ENCODE results near the gene NIPA2.

The NIPA2 gene

GRCh38 chr15:22811640-22812039 is 26.8 kb upstream of the NIPA2 start:
- H3K4me1 Mint-ChIP-seq (ENCODE audit: low read depth), result peaks cover 21% of the 10 kb centered on the region
- H3K27me3 Mint-ChIP-seq, result no peaks in the 10 kb centered on the region
- no peaks in the 10 kb centered on the region for H3K9me3 Mint-ChIP-seq
- H3K4me3 Mint-ChIP-seq, result no peak overlapping the region
- no peak overlapping the region for H3K27ac Mint-ChIP-seq
- peaks cover 23% of the 10 kb centered on the region for H3K36me3 Mint-ChIP-seq (ENCODE audit: low read depth)

- H3K27me3 Mint-ChIP-seq, result no peaks in the 10 kb centered on the region
- no peak overlapping the region for H3K27ac Mint-ChIP-seq
- H3K4me1 Mint-ChIP-seq (ENCODE audit: low read depth), result peaks cover 18% of the 10 kb centered on the region
- no peaks in the 10 kb centered on the region for H3K9me3 Mint-ChIP-seq
- H3K4me3 Mint-ChIP-seq, result no peak overlapping the region
- H3K36me3 Mint-ChIP-seq (ENCODE audit: low read depth), result peaks cover 30% of the 10 kb centered on the region
Measured at GRCh38 chr15:22813844-22814243, 24.6 kb upstream of the NIPA2 start.

- no peaks in the 10 kb centered on the region for H3K4me1 Mint-ChIP-seq (ENCODE audit: low read depth)
- no peaks in the 10 kb centered on the region for H3K27me3 Mint-ChIP-seq
- H3K36me3 Mint-ChIP-seq (ENCODE audit: low read depth), result peaks cover 32% of the 10 kb centered on the region
- H3K27ac Mint-ChIP-seq, result no peak overlapping the region
- H3K9me3 Mint-ChIP-seq, result no peaks in the 10 kb centered on the region
- H3K4me3 Mint-ChIP-seq, result no peak overlapping the region
Measured at GRCh38 chr15:22815766-22816165, 22.7 kb upstream of the NIPA2 start.

GRCh38 chr15:22819651-22820050 is 18.8 kb upstream of the NIPA2 start:
- Mint-ChIP-seq H3K36me3 (ENCODE audit: low read depth) (peaks cover 44% of the 10 kb centered on the region), H3K27me3 (no peaks in the 10 kb centered on the region), H3K4me3 (no peak overlapping the region), H3K4me1 (ENCODE audit: low read depth) (no peaks in the 10 kb centered on the region), H3K9me3 (no peaks in the 10 kb centered on the region), H3K27ac (no peak overlapping the region)

- no peaks in the 10 kb centered on the region for H3K27me3 Mint-ChIP-seq
- H3K9me3 Mint-ChIP-seq, result no peaks in the 10 kb centered on the region
- H3K36me3 Mint-ChIP-seq (ENCODE audit: low read depth), result peaks cover 55% of the 10 kb centered on the region
- H3K4me1 Mint-ChIP-seq (ENCODE audit: low read depth), result no peaks in the 10 kb centered on the region
- no peak overlapping the region for H3K4me3 Mint-ChIP-seq
- H3K27ac Mint-ChIP-seq, result no peak overlapping the region
Measured at GRCh38 chr15:22823495-22824128, 14.9 kb upstream of the NIPA2 start.

- H3K27ac Mint-ChIP-seq, result no peak overlapping the region
- no peak overlapping the region for H3K4me3 Mint-ChIP-seq
- H3K27me3 Mint-ChIP-seq, result no peaks in the 10 kb centered on the region
- no peaks in the 10 kb centered on the region for H3K9me3 Mint-ChIP-seq
- no peaks in the 10 kb centered on the region for H3K4me1 Mint-ChIP-seq (ENCODE audit: low read depth)
- H3K36me3 Mint-ChIP-seq (ENCODE audit: low read depth), result peaks cover 45% of the 10 kb centered on the region
Measured at GRCh38 chr15:22827125-22827524, 11.3 kb upstream of the NIPA2 start.

- Mint-ChIP-seq H3K4me1 (ENCODE audit: low read depth) (no peaks in the 10 kb centered on the region), H3K36me3 (ENCODE audit: low read depth) (peaks cover 19% of the 10 kb centered on the region), H3K27ac (no peak overlapping the region), H3K4me3 (no peak overlapping the region), H3K27me3 (no peaks in the 10 kb centered on the region), H3K9me3 (no peaks in the 10 kb centered on the region)
Measured at GRCh38 chr15:22831473-22831872, 7.0 kb upstream of the NIPA2 start.

- peak overlapping the region; percentile 99 for H3K4me3 Mint-ChIP-seq
- H3K27me3 Mint-ChIP-seq, result no peaks in the 10 kb centered on the region
- H3K27ac Mint-ChIP-seq, result peak overlapping the region; percentile 98
- H3K4me1 Mint-ChIP-seq (ENCODE audit: low read depth), result peaks cover 37% of the 10 kb centered on the region
- peaks cover 34% of the 10 kb centered on the region for H3K36me3 Mint-ChIP-seq (ENCODE audit: low read depth)
- no peaks in the 10 kb centered on the region for H3K9me3 Mint-ChIP-seq
Measured at GRCh38 chr15:22839046-22839695, 705 bp downstream of the NIPA2 start.

- Mint-ChIP-seq H3K4me1 (ENCODE audit: low read depth) (peaks cover 58% of the 10 kb centered on the region), H3K36me3 (ENCODE audit: low read depth) (peaks cover 70% of the 10 kb centered on the region), H3K9me3 (no peaks in the 10 kb centered on the region), H3K27me3 (no peaks in the 10 kb centered on the region), H3K27ac (peak overlapping the region; percentile 40), H3K4me3 (no peak overlapping the region)
Measured at GRCh38 chr15:22844421-22845288, 6.2 kb downstream of the NIPA2 start.

GRCh38 chr15:22845289-22845900 is 6.9 kb downstream of the NIPA2 start:
- Mint-ChIP-seq H3K27me3 (no peaks in the 10 kb centered on the region), H3K4me3 (no peak overlapping the region), H3K27ac (peak overlapping the region; percentile 40), H3K4me1 (ENCODE audit: low read depth) (peaks cover 59% of the 10 kb centered on the region), H3K36me3 (ENCODE audit: low read depth) (peaks cover 76% of the 10 kb centered on the region), H3K9me3 (no peaks in the 10 kb centered on the region)

- H3K9me3 Mint-ChIP-seq, result no peaks in the 10 kb centered on the region
- no peak overlapping the region for H3K27ac Mint-ChIP-seq
- no peak overlapping the region for H3K4me3 Mint-ChIP-seq
- H3K27me3 Mint-ChIP-seq, result no peaks in the 10 kb centered on the region
- H3K36me3 Mint-ChIP-seq (ENCODE audit: low read depth), result peaks cover 76% of the 10 kb centered on the region
- peaks cover 59% of the 10 kb centered on the region for H3K4me1 Mint-ChIP-seq (ENCODE audit: low read depth)
Measured at GRCh38 chr15:22846073-22846472, 7.6 kb downstream of the NIPA2 start.

GRCh38 chr15:22850055-22850454 is 11.6 kb downstream of the NIPA2 start:
- Mint-ChIP-seq H3K27ac (peak overlapping the region; percentile 31), H3K4me1 (ENCODE audit: low read depth) (peaks cover 43% of the 10 kb centered on the region), H3K36me3 (ENCODE audit: low read depth) (peaks cover 69% of the 10 kb centered on the region)

GRCh38 chr15:22851513-22851912 is 13.0 kb downstream of the NIPA2 start:
- H3K27ac Mint-ChIP-seq, result peak overlapping the region; percentile 68
- H3K4me3 Mint-ChIP-seq, result no peak overlapping the region
- peaks cover 37% of the 10 kb centered on the region for H3K4me1 Mint-ChIP-seq (ENCODE audit: low read depth)
- H3K36me3 Mint-ChIP-seq (ENCODE audit: low read depth), result peaks cover 63% of the 10 kb centered on the region
- no peaks in the 10 kb centered on the region for H3K9me3 Mint-ChIP-seq
- H3K27me3 Mint-ChIP-seq, result no peaks in the 10 kb centered on the region

More at GRCh38 chr15:22850055-22850454, 11.6 kb downstream of the NIPA2 start:
- H3K9me3 Mint-ChIP-seq, result no peaks in the 10 kb centered on the region
- no peaks in the 10 kb centered on the region for H3K27me3 Mint-ChIP-seq
- H3K4me3 Mint-ChIP-seq, result no peak overlapping the region

- H3K27ac Mint-ChIP-seq, result no peak overlapping the region
- no peaks in the 10 kb centered on the region for H3K9me3 Mint-ChIP-seq
- H3K36me3 Mint-ChIP-seq (ENCODE audit: low read depth), result peaks cover 59% of the 10 kb centered on the region
- H3K4me1 Mint-ChIP-seq (ENCODE audit: low read depth), result peaks cover 9% of the 10 kb centered on the region
- H3K4me3 Mint-ChIP-seq, result no peak overlapping the region
- H3K27me3 Mint-ChIP-seq, result no peaks in the 10 kb centered on the region
Measured at GRCh38 chr15:22855791-22856190, 17.3 kb downstream of the NIPA2 start.

- Mint-ChIP-seq H3K4me3 (no peak overlapping the region), H3K4me1 (ENCODE audit: low read depth) (peaks cover 2% of the 10 kb centered on the region), H3K27ac (no peak overlapping the region), H3K27me3 (no peaks in the 10 kb centered on the region), H3K36me3 (ENCODE audit: low read depth) (peaks cover 61% of the 10 kb centered on the region), H3K9me3 (no peaks in the 10 kb centered on the region)
Measured at GRCh38 chr15:22856659-22857058, 18.2 kb downstream of the NIPA2 start.
